K562 (cell line): Measurements from ENCODE around the gene GATA2. TPM values are rescaled to one million over a fixed set of nuclear protein-coding genes. Genes with fewer than 3 reads are reported as not detected.

Source experiments
- AFF4 ChIP-seq: sonication (generic); formaldehyde crosslinking; IDR thresholded peaks from 2 replicates; pipeline ENCODE4 v1.8.0; 2023; ENCODE audit warnings: mild to moderate bottlenecking, missing genetic modification reagents
- CREM ChIP-seq: IDR thresholded peaks from 2 replicates; pipeline ENCODE4 v1.6.1; 2014; ENCODE audit warnings: antibody characterized with exemption, low read depth
- HOXB6 ChIP-seq: fragments of 250-450 bp; sonication (Bioruptor Pico); IDR thresholded peaks from 2 replicates; pipeline ENCODE4 v1.5.1; 2022; ENCODE audit warnings: mild to moderate bottlenecking, borderline replicate concordance
- KDM1A ChIP-seq, 2 experiments: fragments of 450-650 bp; IDR thresholded peaks; 2 replicates each; pipeline ENCODE4 v1.6.1; 2016; ENCODE audit warnings: mild to moderate bottlenecking in 2 of 2
- PBX2 ChIP-seq, 2 experiments: IDR thresholded peaks in 1 of 2; conservative IDR thresholded peaks in 1 of 2; 2 replicates each; pipeline ENCODE4 v1.6.1; 2016; ENCODE audit warnings: low read depth in 2 of 2, mild to moderate bottlenecking in 1 of 2, missing compliant biosample characterization in 1 of 2, missing genetic modification characterization in 1 of 2, moderate library complexity in 1 of 2
- SLC30A9 ChIP-seq: fragments of 250-450 bp; sonication (Bioruptor Pico); IDR thresholded peaks from 2 replicates; pipeline ENCODE4 v1.8.0; 2022; ENCODE audit warnings: mild to moderate bottlenecking, moderate library complexity
- U2AF2 ChIP-seq: fragments of 200-400 bp; formaldehyde crosslinking; optimal IDR thresholded peaks from 2 replicates; pipeline ENCODE3; 2017; ENCODE audit warnings: low read depth, mild to moderate bottlenecking, low read length
- ZMIZ1 ChIP-seq, 2 experiments: fragments of 150-350 bp in 1 of 2; IDR thresholded peaks; 2 replicates each; pipeline ENCODE4 v1.6.1; 2012 to 2016; ENCODE audit warnings: low read depth in 2 of 2, low read length in 2 of 2, mild to moderate bottlenecking in 1 of 2, moderate library complexity in 1 of 2
- ZNF655 ChIP-seq: fragments of 250-450 bp; sonication (Bioruptor Pico); IDR thresholded peaks from 2 replicates; pipeline ENCODE4 v1.5.0; 2021
- polyA plus RNA-seq, 8 experiments: library from polyadenylated mRNA; depleted of rRNA in 4 of 8; stranded (reverse) in 5 of 8; unstranded in 3 of 8; fragments of >200 nt; fragmentation: Nextera tagmentation in 2 of 8; fragmentation: Illumina TruSeq in 1 of 8; extraction: Ambion mirVana in 2 of 8; extraction: Trizol in 1 of 8; gene quantifications; 2 replicates each; pipeline versions ENCODE4 v1.2.1 to v1.2.3, GENCODE V29; 2011 to 2014; ENCODE audit warnings: inconsistent platforms in 1 of 8, missing spikeins in 1 of 8
- total RNA-seq, 7 experiments: library from RNA; depleted of rRNA in 6 of 7; stranded (reverse); fragments of >200 nt in 6 of 7; fragmentation: Illumina TruSeq in 2 of 7; extraction: Trizol in 2 of 7; gene quantifications; 2 replicates each; pipeline versions ENCODE4 v1.2.1 to v1.2.3, GENCODE V29; 2011 to 2021; ENCODE audit warnings: low replicate concordance in 1 of 7

The GATA2 gene
- total and polyA plus RNA-seq, 9 of the 15 experiments (the other 6 are each of a cell fraction or from before 2014, with no cell fraction given) = 8.5 to 218 (median 50.8) TPM

GRCh38 chr3:128475355-128475754 lies 17.6 kb downstream of the GATA2 start (continued):
- no peak for TF ChIP-seq U2AF2
- TF ChIP-seq ZNF655 (CRISPR knock-in tag) = no peak
- TF ChIP-seq CREM = no peak
- no peak for TF ChIP-seq SLC30A9 (CRISPR knock-in tag)
- no peak for TF ChIP-seq AFF4 (CRISPR knock-in tag)
- no peak for TF ChIP-seq ZMIZ1 (IDR thresholded peaks at IDR 0.05; ENCODE audit: low read depth in 2 of 2, low read length in 2 of 2)
- no peak for TF ChIP-seq HOXB6
- TF ChIP-seq PBX2 (CRISPR knock-in tag; IDR thresholded peaks at IDR 0.05; ENCODE audit: low read depth) = no peak
- no peak for TF ChIP-seq PBX2 (tag; conservative IDR thresholded peaks at IDR 0.05; ENCODE audit: low read depth)
- no peak for TF ChIP-seq KDM1A (IDR thresholded peaks at IDR 0.05)
